Pancreas (tissue), 10 donors: ENCODE results near the gene GALNT9. TPM values are rescaled to one million over a fixed set of nuclear protein-coding genes. Genes with fewer than 3 reads are reported as not detected.

Source experiments
- ATAC-seq, 4 donors: fragments of 200-7000 bp; cut with Tn5 transposase; one replicate each; pipeline versions ENCODE4 v1.8.0 to v1.9.1; 2020; ENCODE audit warnings: mild to moderate bottlenecking in 4 of 4, moderate library complexity in 4 of 4
- DNase-seq, 6 donors: peaks; one replicate each; pipeline ENCODE4 v3.0.0-alpha.2; 2020
- FAIRE-seq: peaks from 2 replicates; lab custom pipeline; 2012; peaks lifted over from hg19 to GRCh38; lab: Jason Lieb, UNC
- H3K27ac ChIP-seq, 4 donors: fragments of 200-600 bp; sonication (generic); 1 replicate in 3 of 4; 2 replicates in 1 of 4; pipeline versions ENCODE4 v1.5.0 to v1.8.0; 2020
- H3K27me3 ChIP-seq, 4 donors: fragments of 200-600 bp; one replicate each; pipeline ENCODE4 v1.8.0; 2021
- H3K36me3 ChIP-seq, 3 donors: fragments of 200-600 bp; sonication (generic) in 1 of 3; one replicate each; pipeline versions ENCODE4 v1.5.0 to v1.8.0; 2020 to 2021
- H3K4me1 ChIP-seq, 3 donors: fragments of 200-600 bp; one replicate each; pipeline ENCODE4 v1.8.0; 2021
- H3K4me3 ChIP-seq, 4 donors: fragments of 200-600 bp; sonication (generic) in 2 of 4; one replicate each; pipeline versions ENCODE4 v1.5.0 to v1.8.0; 2020 to 2021
- H3K9me3 ChIP-seq, 4 donors: fragments of 200-600 bp; one replicate each; pipeline ENCODE4 v1.8.0; 2021
- WGBS, 2 donors: extraction: QIAGEN DNeasy Blood & Tissue Kit; methylation state at CpG; one replicate each; pipeline ENCODE4 v1.1.7; 2013; 5-methylcytosine and 5-hydroxymethylcytosine counted together
- intact Hi-C, 3 donors: fragments of 100-400 bp; cut with DNase I; formaldehyde crosslinking; loops; one replicate each; pipeline versions ENCODE4 v1.11.1 to v1.14.2; 2022
- polyA plus RNA-seq, 2 donors: library from polyadenylated mRNA; stranded (reverse); fragments of 200-250 nt; gene quantifications; one replicate each; pipeline ENCODE4 v1.2.3, GENCODE V29; 2013
- total RNA-seq, 6 donors: library from RNA; stranded (reverse); fragmentation: NEBNext Ultra II Directional in 4 of 6; extraction: Animal tissue kit (Norgen Biotek cat#: 25700) in 4 of 6; gene quantifications; one replicate each; pipeline versions ENCODE4 v1.2.1 to v1.2.4, GENCODE V29; 2021 to 2023
- TF ChIP-seq, protein P1 (sequence below), 4 donors: fragments of 200-600 bp; sonication (generic) in 3 of 4; IDR thresholded peaks; one replicate each; pipeline versions ENCODE4 v1.5.0 to v1.8.0; 2021; ENCODE audit warnings: antibody characterized with exemption in 4 of 4
- donor health status: healthy with polysubstance abuse.
- donor health status: DM: no; HTN: no; CAD: no; lungs with moderate emphysema.
- donor health status: DM: no; HTN: no; CAD: no.
- donor health status: control.
- donor health status: control.
- donor health status: Bipolar disorder and iron deficiency.
- donor health status: DM: yes; HTN: yes; CAD: no.
- donor health status: DM: no; HTN: no; CAD: no.
- donor health status: DM: no; HTN: no; CAD: no.
- donor health status: DM: yes; HTN: yes; CAD: no.

GALNT9 gene
- total and polyA plus RNA-seq, 8 donors, result 0.09 to 0.46 (median 0.25) TPM; not detected in 5

DNA sequence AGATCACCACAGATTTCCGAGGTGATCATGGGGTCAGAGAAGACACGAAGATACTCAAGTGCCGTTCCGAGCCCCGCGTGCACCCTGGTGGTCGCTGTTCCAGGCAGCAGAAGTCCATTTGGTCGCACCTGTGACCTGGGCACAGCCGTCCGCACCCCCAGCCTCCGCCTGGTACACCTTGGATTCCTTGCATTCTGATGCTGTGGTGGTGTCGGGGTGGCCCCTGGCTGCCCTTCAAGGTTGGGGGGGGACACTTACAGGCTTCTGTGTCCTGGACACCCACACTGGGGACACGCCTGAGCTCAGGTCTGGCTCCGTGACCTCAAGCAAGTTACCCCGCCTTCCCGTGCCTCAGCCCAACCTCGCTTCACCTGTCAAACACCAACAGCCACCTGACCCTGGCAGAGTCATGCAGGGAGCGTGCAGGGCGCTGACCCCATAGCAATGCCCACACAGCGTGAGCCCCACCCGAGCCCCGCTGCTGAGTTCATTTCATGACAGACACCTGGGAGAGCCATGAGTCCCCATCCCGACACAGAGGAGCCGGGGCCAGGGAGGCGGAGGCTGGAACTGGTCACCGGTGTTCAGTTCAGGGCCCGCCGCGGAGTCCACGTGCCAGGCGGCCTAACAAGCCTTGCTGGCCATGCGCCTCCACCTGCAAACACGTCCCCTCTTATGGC is 17.9 kb upstream of the GALNT9 start:
- FAIRE-seq (no peak), DNase-seq (peak in 2 of 6 donors; percentile 12 to 47)

DNA sequence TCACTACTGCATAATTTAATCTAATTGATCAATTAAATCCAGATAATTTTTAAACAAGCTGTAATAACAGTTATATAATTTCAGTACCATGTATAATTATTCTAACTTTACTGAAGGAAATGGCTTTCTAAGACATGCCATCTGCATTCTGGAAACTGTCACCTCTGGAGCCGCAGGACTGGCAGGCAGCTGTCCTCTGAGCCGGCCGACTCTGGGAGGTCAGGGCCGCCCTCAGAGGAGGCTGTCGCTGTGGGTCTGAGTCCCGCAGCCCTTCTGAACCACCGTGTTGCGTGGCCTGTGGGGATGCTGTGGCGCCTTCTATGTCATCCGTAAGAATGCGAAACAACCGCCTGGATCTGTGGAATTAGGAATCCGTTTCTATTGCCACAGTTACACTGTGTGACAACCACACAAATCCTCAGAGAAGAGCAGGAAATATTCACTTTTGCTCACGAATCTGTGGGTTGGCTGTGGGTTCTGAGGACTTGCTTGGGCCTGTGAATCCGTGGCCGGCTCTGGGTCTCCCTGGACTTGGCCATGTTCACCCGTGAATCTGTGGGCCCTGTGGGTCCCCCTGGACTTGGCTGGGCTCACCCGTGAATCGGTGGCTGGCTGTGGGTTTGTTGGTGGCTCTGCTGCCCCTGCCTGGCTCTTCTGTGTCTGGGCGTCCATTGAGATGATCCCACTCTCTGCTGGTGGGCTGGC is 17.2 kb upstream of the GALNT9 start:
- ATAC-seq, result no peak
- FAIRE-seq, result no peak
- TF ChIP-seq, protein P1, sequence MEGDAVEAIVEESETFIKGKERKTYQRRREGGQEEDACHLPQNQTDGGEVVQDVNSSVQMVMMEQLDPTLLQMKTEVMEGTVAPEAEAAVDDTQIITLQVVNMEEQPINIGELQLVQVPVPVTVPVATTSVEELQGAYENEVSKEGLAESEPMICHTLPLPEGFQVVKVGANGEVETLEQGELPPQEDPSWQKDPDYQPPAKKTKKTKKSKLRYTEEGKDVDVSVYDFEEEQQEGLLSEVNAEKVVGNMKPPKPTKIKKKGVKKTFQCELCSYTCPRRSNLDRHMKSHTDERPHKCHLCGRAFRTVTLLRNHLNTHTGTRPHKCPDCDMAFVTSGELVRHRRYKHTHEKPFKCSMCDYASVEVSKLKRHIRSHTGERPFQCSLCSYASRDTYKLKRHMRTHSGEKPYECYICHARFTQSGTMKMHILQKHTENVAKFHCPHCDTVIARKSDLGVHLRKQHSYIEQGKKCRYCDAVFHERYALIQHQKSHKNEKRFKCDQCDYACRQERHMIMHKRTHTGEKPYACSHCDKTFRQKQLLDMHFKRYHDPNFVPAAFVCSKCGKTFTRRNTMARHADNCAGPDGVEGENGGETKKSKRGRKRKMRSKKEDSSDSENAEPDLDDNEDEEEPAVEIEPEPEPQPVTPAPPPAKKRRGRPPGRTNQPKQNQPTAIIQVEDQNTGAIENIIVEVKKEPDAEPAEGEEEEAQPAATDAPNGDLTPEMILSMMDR (IDR thresholded peaks at IDR 0.05), result no peak
- Histone ChIP-seq H3K4me1 (no peaks in the 10 kb centered on the region), H3K4me3 (no peak overlapping the region), H3K27me3 (peaks cover 0 to 4% (median 0%) of the 10 kb centered on the region in 4 donors), H3K9me3 (no peaks in the 10 kb centered on the region), H3K27ac (no peak overlapping the region), H3K36me3 (no peaks in the 10 kb centered on the region)
- intact Hi-C loops, result no loop called here
- DNase-seq, result peak in 1 of 6 donors; percentile 29
- WGBS, 2 donors, result 64 to 71% methylated on average over 20 of the region's 20 CpGs

More for the DNA sequence above, 17.9 kb upstream of the GALNT9 start:
- Histone ChIP-seq H3K4me3 (no peak overlapping the region), H3K27me3 (peaks cover 0 to 4% (median 0%) of the 10 kb centered on the region in 4 donors), H3K36me3 (no peaks in the 10 kb centered on the region), H3K9me3 (no peaks in the 10 kb centered on the region), H3K4me1 (no peaks in the 10 kb centered on the region), H3K27ac (no peak overlapping the region)
- ATAC-seq, result no peak
- TF ChIP-seq, protein P1 (IDR thresholded peaks at IDR 0.05), result no peak
- WGBS, 2 donors, result 68 to 73% methylated on average over 33 of the region's 33 CpGs
- intact Hi-C loops, result no loop called here

DNA sequence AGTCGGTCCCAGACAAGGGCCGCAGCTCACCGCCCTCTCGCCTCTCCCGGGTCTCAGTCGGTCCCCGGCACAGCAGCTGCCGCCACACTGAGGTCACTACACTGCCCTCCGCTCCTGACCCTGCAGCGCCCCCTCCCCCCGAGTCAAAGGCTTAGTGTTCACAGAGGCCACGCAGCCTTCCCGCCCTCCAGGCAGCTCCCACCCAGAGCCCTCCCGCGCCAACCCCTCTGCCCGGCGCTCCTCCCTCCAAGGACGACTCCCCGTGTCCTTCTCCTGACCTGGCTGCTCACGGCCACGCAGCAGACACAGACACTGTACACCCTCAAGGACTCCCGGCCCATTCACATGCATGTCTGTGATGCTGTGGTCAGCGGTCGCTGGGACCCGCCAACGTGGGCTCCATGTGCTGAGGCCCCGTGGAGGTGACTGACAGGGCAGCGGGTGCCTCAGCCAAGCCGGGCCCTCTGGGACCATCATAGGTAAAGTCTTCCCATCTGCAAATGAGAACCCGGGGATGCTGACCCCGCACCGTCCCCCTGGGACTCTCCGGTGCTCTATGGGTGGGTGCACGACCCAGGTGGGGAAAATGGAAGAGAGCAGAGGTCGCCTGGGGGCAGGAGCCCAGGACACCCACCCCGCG is 16.3 kb upstream of the GALNT9 start:
- Histone ChIP-seq H3K36me3 (no peaks in the 10 kb centered on the region), H3K27me3 (peaks cover 0 to 4% (median 0%) of the 10 kb centered on the region in 4 donors), H3K4me3 (no peak overlapping the region), H3K4me1 (no peaks in the 10 kb centered on the region), H3K27ac (no peak overlapping the region), H3K9me3 (no peaks in the 10 kb centered on the region)
- intact Hi-C loops, result no loop called here
- ATAC-seq, result no peak
- peak in 1 of 6 donors; percentile 42 for DNase-seq
- TF ChIP-seq, protein P1 (IDR thresholded peaks at IDR 0.05), result no peak
- no peak for FAIRE-seq
- WGBS, 2 donors, result 40 to 45% methylated on average over 35 to 37 of the region's 37 CpGs

DNA sequence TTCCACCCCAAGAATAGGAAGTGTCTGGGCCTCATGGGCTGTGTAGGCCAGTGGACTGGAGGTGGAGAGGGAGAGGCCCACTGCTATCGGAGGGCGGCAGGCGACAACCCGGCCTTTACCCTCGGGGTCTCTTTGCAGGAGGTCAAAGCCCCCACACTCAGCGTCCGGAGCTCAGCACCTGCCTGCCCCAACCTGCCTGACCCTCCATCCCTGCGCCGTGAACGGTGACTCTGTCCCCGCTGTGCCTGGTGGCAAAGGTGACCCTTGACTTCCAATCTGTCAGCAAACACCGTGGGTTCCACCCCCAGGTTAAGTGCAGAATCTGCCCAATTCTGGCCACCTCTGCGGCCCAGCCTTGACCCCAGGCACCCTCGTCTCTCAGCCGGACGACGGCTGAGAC is 15.7 kb upstream of the GALNT9 start:
- Histone ChIP-seq H3K27ac (no peak overlapping the region), H3K4me3 (no peak overlapping the region), H3K36me3 (no peaks in the 10 kb centered on the region), H3K4me1 (no peaks in the 10 kb centered on the region), H3K9me3 (no peaks in the 10 kb centered on the region), H3K27me3 (peaks cover 0 to 4% (median 0%) of the 10 kb centered on the region in 4 donors)
- intact Hi-C loops, result no loop called here
- 30 to 41% methylated on average over 17 of the region's 17 CpGs for WGBS, 2 donors
- ATAC-seq, result no peak
- TF ChIP-seq, protein P1 (IDR thresholded peaks at IDR 0.05), result no peak
- DNase-seq, result peak in 1 of 6 donors; percentile 42
- FAIRE-seq, result no peak
